ENCODE data around the gene POMP. TPM values are rescaled to one million over a fixed set of nuclear protein-coding genes. Genes with fewer than 3 reads are reported as not detected.

Gene POMP
- total RNA-seq, 4 donors from 2014 or later: 3.8 to 39.5 (median 23.7) TPM

GRCh38 chr13:28718543-28719226 lies 59.8 kb downstream of the POMP start, which contains the start of gene SLC46A3:
Gene SLC46A3, minus strand, starts transcription at chr13:28718970. Its CDS starts 972 bp downstream, at chr13:28717998.
- DNase-seq: peak; percentile 99
- Histone ChIP-seq H3K36me3 (no peaks in the 10 kb centered on the region), H3K27me3 (no peaks in the 10 kb centered on the region), H3K27ac (peak within 1 kb of the TSS; percentile 91 to 93), H3K9me3 (no peaks in the 10 kb centered on the region), H3K4me1 (no peaks in the 10 kb centered on the region), H3K4me3 (peak within 1 kb of the TSS; percentile 66 to 79)
- TF ChIP-seq, protein P1, sequence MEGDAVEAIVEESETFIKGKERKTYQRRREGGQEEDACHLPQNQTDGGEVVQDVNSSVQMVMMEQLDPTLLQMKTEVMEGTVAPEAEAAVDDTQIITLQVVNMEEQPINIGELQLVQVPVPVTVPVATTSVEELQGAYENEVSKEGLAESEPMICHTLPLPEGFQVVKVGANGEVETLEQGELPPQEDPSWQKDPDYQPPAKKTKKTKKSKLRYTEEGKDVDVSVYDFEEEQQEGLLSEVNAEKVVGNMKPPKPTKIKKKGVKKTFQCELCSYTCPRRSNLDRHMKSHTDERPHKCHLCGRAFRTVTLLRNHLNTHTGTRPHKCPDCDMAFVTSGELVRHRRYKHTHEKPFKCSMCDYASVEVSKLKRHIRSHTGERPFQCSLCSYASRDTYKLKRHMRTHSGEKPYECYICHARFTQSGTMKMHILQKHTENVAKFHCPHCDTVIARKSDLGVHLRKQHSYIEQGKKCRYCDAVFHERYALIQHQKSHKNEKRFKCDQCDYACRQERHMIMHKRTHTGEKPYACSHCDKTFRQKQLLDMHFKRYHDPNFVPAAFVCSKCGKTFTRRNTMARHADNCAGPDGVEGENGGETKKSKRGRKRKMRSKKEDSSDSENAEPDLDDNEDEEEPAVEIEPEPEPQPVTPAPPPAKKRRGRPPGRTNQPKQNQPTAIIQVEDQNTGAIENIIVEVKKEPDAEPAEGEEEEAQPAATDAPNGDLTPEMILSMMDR (IDR thresholded peaks at IDR 0.05): peak in 3 of 4 experiments; percentile 25 to 31 (median 26)
- peak in 1 of 2 donors; percentile 81 for TF ChIP-seq POLR2A (IDR thresholded peaks at IDR 0.05)
- intact Hi-C loops (cut with DNase I; ENCODE audit: low total_unique reads): no loop called here

GRCh38 chr13:28719227-28720055 lies 60.5 kb downstream of the POMP start:
- H3K4me3 ChIP-seq: peak overlapping the region; percentile 66 to 79
- H3K36me3 ChIP-seq: no peaks in the 10 kb centered on the region
- H3K27me3 ChIP-seq: no peaks in the 10 kb centered on the region
- no peaks in the 10 kb centered on the region for H3K9me3 ChIP-seq
- H3K4me1 ChIP-seq: no peaks in the 10 kb centered on the region
- DNase-seq: no peak
- peak overlapping the region; percentile 91 to 93 for H3K27ac ChIP-seq
- intact Hi-C loops (cut with DNase I; ENCODE audit: low total_unique reads): no loop called here
- TF ChIP-seq, protein P1 (IDR thresholded peaks at IDR 0.05): no peak
- no peak for TF ChIP-seq POLR2A (IDR thresholded peaks at IDR 0.05)

DNA sequence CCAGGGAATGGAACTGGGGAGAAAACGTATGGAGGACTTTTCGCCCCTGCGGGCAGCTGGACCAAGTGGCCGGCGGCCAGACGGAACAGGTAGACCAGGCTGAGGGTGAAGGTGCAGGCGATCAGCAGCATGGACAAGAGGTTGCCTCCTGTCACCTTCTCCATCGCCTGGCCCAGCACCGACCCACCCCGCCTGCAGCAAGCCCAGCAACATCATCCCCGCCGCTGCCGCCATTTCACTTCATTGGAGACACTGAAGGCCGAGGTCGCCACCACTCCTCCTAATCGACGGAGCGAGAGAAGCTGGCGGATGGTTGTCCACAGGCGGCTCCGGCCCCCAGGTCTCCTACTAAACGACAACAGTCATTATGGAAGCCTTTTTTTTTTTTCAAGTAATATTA lies 64.9 kb downstream of the POMP start:
- Histone ChIP-seq H3K4me3 (no peak overlapping the region), H3K27me3 (no peaks in the 10 kb centered on the region), H3K9me3 (no peaks in the 10 kb centered on the region), H3K4me1 (no peaks in the 10 kb centered on the region), H3K27ac (no peak overlapping the region), H3K36me3 (no peaks in the 10 kb centered on the region)
- DNase-seq: no peak
- intact Hi-C loops (cut with DNase I; ENCODE audit: low total_unique reads): no loop called here
- TF ChIP-seq, protein P1 (IDR thresholded peaks at IDR 0.05): no peak
- no peak for TF ChIP-seq POLR2A (IDR thresholded peaks at IDR 0.05)

- Histone ChIP-seq H3K27ac (no peak overlapping the region), H3K27me3 (no peaks in the 10 kb centered on the region), H3K9me3 (no peaks in the 10 kb centered on the region), H3K36me3 (no peaks in the 10 kb centered on the region), H3K4me3 (no peak overlapping the region), H3K4me1 (no peaks in the 10 kb centered on the region)
- no peak for DNase-seq
- TF ChIP-seq POLR2A (IDR thresholded peaks at IDR 0.05): no peak
- TF ChIP-seq, protein P1 (IDR thresholded peaks at IDR 0.05): no peak
- intact Hi-C loops (cut with DNase I; ENCODE audit: low total_unique reads): no loop called here
Observed at GRCh38 chr13:28725046-28725610, 66.2 kb downstream of the POMP start.

Small RNA genes within 50 kb of the gene (small RNA-seq; reads per million reads assigned to genes)
- not detected for gene RF00019
- not detected for gene RNU6-53P

Other genes starting within 250 kb of the POMP start
- 10 to 100 TPM; 53.2 to 95.3 (median 62.0) TPM for gene FLT1, start 164.0 kb upstream of the POMP start, total RNA-seq
- gene SLC46A3, start 59.8 kb downstream of the POMP start, total RNA-seq: 10 to 100 TPM in 1 of 4 donors, 1 to 10 TPM in 3; 2.3 to 12.1 (median 5.9) TPM
- 1 to 10 TPM in 2 of 4 donors, under 1 TPM in 1, not detected in 1; 0.26 to 4.0 (median 3.6) TPM for gene MTUS2, start 161.2 kb downstream of the POMP start, total RNA-seq

Data from uterus (tissue), 4 donors.